ENCODE measurements around the gene ANKH.
A peak's percentile ranks its signal among the peaks of the same experiment; 100 is the strongest.

ANKH gene

DNA sequence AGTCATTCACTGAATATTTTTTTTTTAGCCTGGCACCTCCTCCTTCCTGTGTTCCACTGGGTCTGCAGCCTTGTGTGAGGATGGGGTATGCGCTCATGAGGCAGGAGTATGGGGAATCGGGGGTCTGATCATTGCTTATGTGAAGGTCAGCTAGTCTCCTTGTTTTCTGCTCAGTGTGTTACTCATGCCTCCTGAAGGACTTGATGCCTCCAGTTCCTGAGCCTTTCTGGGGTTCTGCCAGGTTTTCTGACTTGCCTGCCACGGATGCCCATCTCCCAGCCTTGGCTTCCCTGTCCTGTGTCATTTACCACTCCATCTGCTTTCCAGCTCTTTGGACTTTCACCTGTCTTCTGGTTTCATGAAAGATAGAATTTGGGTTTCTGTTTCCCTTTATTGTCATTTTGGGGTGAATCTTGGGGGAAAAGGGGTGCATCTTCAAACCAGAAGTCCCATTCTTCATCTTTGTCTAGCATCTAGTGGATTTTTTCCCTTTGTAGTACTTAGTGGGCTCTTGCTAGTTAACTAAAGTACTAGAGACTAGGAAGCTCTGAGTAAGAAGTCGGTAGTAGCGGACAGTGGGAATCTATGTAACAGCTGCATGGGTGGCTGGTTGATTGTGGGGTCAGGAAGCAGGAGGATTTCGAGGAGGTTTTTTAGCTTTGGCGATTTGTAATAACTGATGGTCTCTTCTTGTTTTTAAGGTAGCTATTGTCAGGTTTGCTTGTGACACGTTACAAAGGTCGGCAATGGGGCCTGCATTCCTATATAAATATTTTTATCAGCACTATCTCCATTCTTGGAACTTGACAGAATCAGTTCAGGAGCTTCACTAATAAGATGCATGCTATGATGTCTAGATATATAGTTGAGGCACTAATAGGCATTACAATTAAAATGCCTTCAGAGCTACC lies 198.8 kb downstream of the ANKH start:
- Histone ChIP-seq H3K9me3 (ENCODE audit: control insufficient read depth, insufficient read depth, low read length) (no peaks in the 10 kb centered on the region), H3F3A (ENCODE audit: control insufficient read depth, insufficient read depth) (peaks cover 18% of the 10 kb centered on the region; the same call in 1 of the 2 replicates), H3K9me2 (replicated peaks; ENCODE audit: control insufficient read depth, low read length) (no peaks in the 10 kb centered on the region), H4K20me1 (ENCODE audit: control insufficient read depth, insufficient read depth, low read depth, low read length) (peaks cover 30% of the 10 kb centered on the region), H3K4me2 (ENCODE audit: low read length) (peak overlapping the region; percentile 92), H3K4me3 (ENCODE audit: low read length) (peak overlapping the region; percentile 53), H3K36me3 (ENCODE audit: control insufficient read depth, low read length) (peaks cover 58% of the 10 kb centered on the region), H3K79me2 (ENCODE audit: control insufficient read depth, low read length) (peaks cover 100% of the 10 kb centered on the region), H3K27ac (ENCODE audit: low read depth, low read length) (no peak overlapping the region), H3K27me3 (ENCODE audit: control insufficient read depth, low read length) (no peaks in the 10 kb centered on the region), H3K4me1 (ENCODE audit: control insufficient read depth, low read length) (peaks cover 100% of the 10 kb centered on the region)
- TF ChIP-seq, protein P1, sequence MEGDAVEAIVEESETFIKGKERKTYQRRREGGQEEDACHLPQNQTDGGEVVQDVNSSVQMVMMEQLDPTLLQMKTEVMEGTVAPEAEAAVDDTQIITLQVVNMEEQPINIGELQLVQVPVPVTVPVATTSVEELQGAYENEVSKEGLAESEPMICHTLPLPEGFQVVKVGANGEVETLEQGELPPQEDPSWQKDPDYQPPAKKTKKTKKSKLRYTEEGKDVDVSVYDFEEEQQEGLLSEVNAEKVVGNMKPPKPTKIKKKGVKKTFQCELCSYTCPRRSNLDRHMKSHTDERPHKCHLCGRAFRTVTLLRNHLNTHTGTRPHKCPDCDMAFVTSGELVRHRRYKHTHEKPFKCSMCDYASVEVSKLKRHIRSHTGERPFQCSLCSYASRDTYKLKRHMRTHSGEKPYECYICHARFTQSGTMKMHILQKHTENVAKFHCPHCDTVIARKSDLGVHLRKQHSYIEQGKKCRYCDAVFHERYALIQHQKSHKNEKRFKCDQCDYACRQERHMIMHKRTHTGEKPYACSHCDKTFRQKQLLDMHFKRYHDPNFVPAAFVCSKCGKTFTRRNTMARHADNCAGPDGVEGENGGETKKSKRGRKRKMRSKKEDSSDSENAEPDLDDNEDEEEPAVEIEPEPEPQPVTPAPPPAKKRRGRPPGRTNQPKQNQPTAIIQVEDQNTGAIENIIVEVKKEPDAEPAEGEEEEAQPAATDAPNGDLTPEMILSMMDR (IDR thresholded peaks at IDR 0.05; ENCODE audit: low read depth, low read length, poor library complexity, severe bottlenecking) = no peak
- TF ChIP-seq EZH2phosphoT487 (IDR thresholded peaks at IDR 0.05; ENCODE audit: borderline replicate concordance, low read length) = no peak

DNA sequence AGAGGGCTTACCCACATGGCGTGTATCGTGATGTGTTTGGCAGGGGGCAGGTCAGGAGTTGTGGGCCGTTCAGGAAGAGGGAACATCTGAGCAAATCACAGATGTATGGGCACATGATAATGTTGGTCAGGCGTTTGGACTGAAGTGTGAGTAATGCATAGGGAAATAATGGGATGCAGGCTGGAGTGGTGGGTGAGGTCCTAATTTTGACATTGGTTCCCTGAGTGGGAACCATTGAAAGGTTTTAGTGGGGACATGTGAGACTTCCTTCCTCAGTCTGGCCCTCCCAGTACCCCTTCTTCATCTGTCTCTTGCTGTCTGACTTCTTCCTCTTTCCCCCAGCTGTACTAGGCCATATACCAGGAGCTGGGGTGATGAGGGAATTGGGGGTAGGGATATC lies 199.5 kb downstream of the ANKH start:
- Histone ChIP-seq H4K20me1 (ENCODE audit: control insufficient read depth, insufficient read depth, low read depth, low read length) (peaks cover 37% of the 10 kb centered on the region), H3K4me1 (ENCODE audit: control insufficient read depth, low read length) (peaks cover 100% of the 10 kb centered on the region), H3K9me3 (ENCODE audit: control insufficient read depth, insufficient read depth, low read length) (no peaks in the 10 kb centered on the region), H3K27ac (ENCODE audit: low read depth, low read length) (peak overlapping the region; percentile 63), H3F3A (ENCODE audit: control insufficient read depth, insufficient read depth) (peaks cover 18% of the 10 kb centered on the region; the same call in 1 of the 2 replicates), H3K4me2 (ENCODE audit: low read length) (peak overlapping the region; percentile 92), H3K9me2 (replicated peaks; ENCODE audit: control insufficient read depth, low read length) (no peaks in the 10 kb centered on the region), H3K36me3 (ENCODE audit: control insufficient read depth, low read length) (peaks cover 58% of the 10 kb centered on the region), H3K27me3 (ENCODE audit: control insufficient read depth, low read length) (no peaks in the 10 kb centered on the region), H3K79me2 (ENCODE audit: control insufficient read depth, low read length) (peaks cover 100% of the 10 kb centered on the region), H3K4me3 (ENCODE audit: low read length) (peak overlapping the region; percentile 53)
- TF ChIP-seq, protein P1 (IDR thresholded peaks at IDR 0.05; ENCODE audit: low read depth, low read length, poor library complexity, severe bottlenecking) = no peak
- no peak for TF ChIP-seq EZH2phosphoT487 (IDR thresholded peaks at IDR 0.05; ENCODE audit: borderline replicate concordance, low read length)

DNA sequence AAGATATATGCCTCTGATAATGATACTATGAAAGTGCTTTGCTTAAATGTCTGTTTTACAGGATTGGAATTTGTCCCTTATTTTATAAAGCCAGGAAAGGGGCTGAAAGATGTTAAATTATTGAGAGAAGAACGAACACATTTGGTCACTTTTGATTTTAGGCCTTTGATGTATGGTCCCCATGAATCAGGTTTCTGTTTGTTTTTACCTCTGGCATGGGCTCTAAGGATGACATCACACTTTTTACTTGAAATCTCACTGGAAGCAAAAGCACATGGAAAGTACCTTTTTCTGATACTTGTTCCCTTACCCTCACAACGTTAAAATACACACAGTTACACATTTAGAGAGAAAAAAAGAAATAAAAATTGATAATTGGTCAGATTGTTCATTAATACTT lies 200.2 kb downstream of the ANKH start:
- Histone ChIP-seq H3F3A (ENCODE audit: control insufficient read depth, insufficient read depth) (peaks cover 20% of the 10 kb centered on the region; the same call in 1 of the 2 replicates), H3K4me3 (ENCODE audit: low read length) (peak overlapping the region; percentile 53), H4K20me1 (ENCODE audit: control insufficient read depth, insufficient read depth, low read depth, low read length) (peaks cover 43% of the 10 kb centered on the region), H3K36me3 (ENCODE audit: control insufficient read depth, low read length) (peaks cover 58% of the 10 kb centered on the region), H3K4me1 (ENCODE audit: control insufficient read depth, low read length) (peaks cover 100% of the 10 kb centered on the region), H3K4me2 (ENCODE audit: low read length) (peak overlapping the region; percentile 92), H3K27me3 (ENCODE audit: control insufficient read depth, low read length) (no peaks in the 10 kb centered on the region), H3K9me2 (replicated peaks; ENCODE audit: control insufficient read depth, low read length) (no peaks in the 10 kb centered on the region), H3K9me3 (ENCODE audit: control insufficient read depth, insufficient read depth, low read length) (no peaks in the 10 kb centered on the region), H3K79me2 (ENCODE audit: control insufficient read depth, low read length) (peaks cover 100% of the 10 kb centered on the region), H3K27ac (ENCODE audit: low read depth, low read length) (peak overlapping the region; percentile 63)
- TF ChIP-seq, protein P1 (IDR thresholded peaks at IDR 0.05; ENCODE audit: low read depth, low read length, poor library complexity, severe bottlenecking) = no peak
- TF ChIP-seq EZH2phosphoT487 (IDR thresholded peaks at IDR 0.05; ENCODE audit: borderline replicate concordance, low read length) = no peak

Measured in DOHH2 (cell line).